ENCODE measurements around the gene INSYN1.

Gene INSYN1

GRCh38 chr15:73773428-73773827, 20.3 kb upstream of the INSYN1 start:
- no peak for DNase-seq

GRCh38 chr15:73771385-73772045, 18.4 kb upstream of the INSYN1 start:
- DNase-seq = no peak

- DNase-seq = no peak
These were observed 16.9 kb upstream of the INSYN1 start for GRCh38 chr15:73770050-73770449.

GRCh38 chr15:73767806-73768501, 14.8 kb upstream of the INSYN1 start:
- DNase-seq = no peak

GRCh38 chr15:73766598-73766997, 13.4 kb upstream of the INSYN1 start:
- no peak for DNase-seq

- no peak for DNase-seq
These were observed 12.6 kb upstream of the INSYN1 start for GRCh38 chr15:73765778-73766177.

GRCh38 chr15:73763931-73764330, 10.8 kb upstream of the INSYN1 start:
- no peak for DNase-seq

- DNase-seq = no peak
These were observed 7.5 kb upstream of the INSYN1 start for GRCh38 chr15:73760330-73761329.

- no peak for DNase-seq
These were observed 5.3 kb upstream of the INSYN1 start for GRCh38 chr15:73758461-73758860.

GRCh38 chr15:73757571-73757970, 4.4 kb upstream of the INSYN1 start:
- DNase-seq = no peak

GRCh38 chr15:73756947-73757513, 3.9 kb upstream of the INSYN1 start:
- no peak for DNase-seq

GRCh38 chr15:73756390-73756789, 3.2 kb upstream of the INSYN1 start:
- no peak for DNase-seq

GRCh38 chr15:73755946-73756345, 2.8 kb upstream of the INSYN1 start:
- DNase-seq = no peak

- no peak for DNase-seq
These were observed 2.3 kb upstream of the INSYN1 start for GRCh38 chr15:73755481-73755880.

GRCh38 chr15:73754461-73754860, 1.3 kb upstream of the INSYN1 start:
- DNase-seq = no peak

GRCh38 chr15:73752806-73753193, 351 bp downstream of the INSYN1 start:
- no peak for DNase-seq

- DNase-seq = no peak
These were observed 999 bp downstream of the INSYN1 start for GRCh38 chr15:73751899-73752805.

- no peak for DNase-seq
These were observed 1.6 kb downstream of the INSYN1 start for GRCh38 chr15:73751511-73751898.

- DNase-seq = no peak
These were observed 2.2 kb downstream of the INSYN1 start for GRCh38 chr15:73750951-73751350.

GRCh38 chr15:73750438-73750837, 2.7 kb downstream of the INSYN1 start:
- DNase-seq = no peak

GRCh38 chr15:73749971-73750370, 3.2 kb downstream of the INSYN1 start:
- DNase-seq = no peak

GRCh38 chr15:73749533-73749932, 3.6 kb downstream of the INSYN1 start:
- DNase-seq = no peak

Data from stimulated activated CD4-positive, alpha-beta T cell treated with anti-CD3 and anti-CD28 coated beads, Interleukin-4, amount 100 ng/mL, for 1 hour (primary cell).